Spinal cord (tissue), 4 donors: ENCODE measurements around the gene CRX. TPM values are rescaled to one million over a fixed set of nuclear protein-coding genes. Genes with fewer than 3 reads are reported as not detected.

Experiments used
- polyA plus RNA-seq, 2 donors: library from polyadenylated mRNA; unstranded; fragments of 120-200 nt; gene quantifications; one replicate each; pipeline ENCODE4 v1.2.1, GENCODE V29; 2013; ENCODE audit not compliant: insufficient read length in 2 of 2
- small RNA-seq: library from RNA; depleted of rRNA; stranded (forward); fragments of <200 nt; gene quantifications from one replicate; pipeline ENCODE3, GENCODE V24; 2014; ENCODE audit warnings: low replicate concordance
- total RNA-seq, 2 donors: library from RNA; depleted of rRNA in 1 of 2; stranded (reverse); fragments of 120-200 nt in 1 of 2; fragments of >200 nt in 1 of 2; gene quantifications; one replicate each; pipeline versions ENCODE4 v1.2.3 to v1.2.4, GENCODE V29; 2013 to 2014

CRX gene
- total and polyA plus RNA-seq, 4 donors: 0.17 to 0.18 TPM; not detected in 2

Small RNA genes lying within 50 kb of the gene (small RNA-seq; reads per million reads assigned to genes)
- gene AC008745.1: not detected

Other genes with a start within 250 kb of the CRX start
- gene ZNF541, start 248.8 kb upstream of the CRX start, total RNA-seq: under 1 TPM; 0.22 to 0.50 TPM
- gene ZNF541, start 248.8 kb upstream of the CRX start, polyA plus RNA-seq: under 1 TPM; 0.41 to 0.59 TPM
- 1 to 10 TPM; 2.7 to 4.7 TPM for gene BICRA, start 212.8 kb upstream of the CRX start, total RNA-seq
- gene BICRA, start 212.8 kb upstream of the CRX start, polyA plus RNA-seq: 10 to 100 TPM; 19.0 to 24.4 TPM
- gene EHD2, start 108.5 kb upstream of the CRX start, total RNA-seq: 10 to 100 TPM; 17.1 to 23.5 TPM
- 10 to 100 TPM; 16.0 to 26.4 TPM for gene EHD2, start 108.5 kb upstream of the CRX start, polyA plus RNA-seq
- gene NOP53, start 76.4 kb upstream of the CRX start, total RNA-seq: 100 to 1,000 TPM in 1 of 2 donors, 10 to 100 TPM in 1; 34.6 to 126 TPM
- gene NOP53, start 76.4 kb upstream of the CRX start, polyA plus RNA-seq: 100 to 1,000 TPM; 213 to 224 TPM
- 100 to 1,000 TPM; 329 to 692 TPM for gene SELENOW, start 43.2 kb upstream of the CRX start, total RNA-seq
- gene SELENOW, start 43.2 kb upstream of the CRX start, polyA plus RNA-seq: 100 to 1,000 TPM; 639 to 641 TPM
- gene TPRX1, start 17.4 kb upstream of the CRX start, total RNA-seq: not detected
- not detected for gene TPRX1, start 17.4 kb upstream of the CRX start, polyA plus RNA-seq
- gene TPRX2, start 37.3 kb downstream of the CRX start, total RNA-seq: not detected
- not detected for gene TPRX2, start 37.3 kb downstream of the CRX start, polyA plus RNA-seq
- gene SULT2A1, start 64.4 kb downstream of the CRX start, total RNA-seq: under 1 TPM; 0.10 to 0.17 TPM
- gene SULT2A1, start 64.4 kb downstream of the CRX start, polyA plus RNA-seq: under 1 TPM in 1 of 2 donors, not detected in 1; 0.20 TPM
- under 1 TPM in 1 of 2 donors, not detected in 1; 0.50 TPM for gene BSPH1, start 170.2 kb downstream of the CRX start, total RNA-seq
- not detected for gene BSPH1, start 170.2 kb downstream of the CRX start, polyA plus RNA-seq
- gene ELSPBP1, start 172.7 kb downstream of the CRX start, total RNA-seq: under 1 TPM in 1 of 2 donors, not detected in 1; 0.40 TPM
- under 1 TPM; 0.29 to 0.48 TPM for gene ELSPBP1, start 172.7 kb downstream of the CRX start, polyA plus RNA-seq
- not detected for gene CABP5, start 222.1 kb downstream of the CRX start, total RNA-seq
- not detected for gene CABP5, start 222.1 kb downstream of the CRX start, polyA plus RNA-seq